Natural killer cell (primary cell): ENCODE results near the gene PSME1. TPM values are rescaled to one million over a fixed set of nuclear protein-coding genes. Genes with fewer than 3 reads are reported as not detected.

Source experiments
- ATAC-seq, 3 donors: fragments of 150-1000 bp in 2 of 3; fragments of 200-7000 bp in 1 of 3; cut with Tn5 transposase; 1 replicate in 1 of 3; 2 replicates in 2 of 3; pipeline ENCODE4 v1.10.0; 2021; ENCODE audit warnings: mild to moderate bottlenecking in 2 of 3, moderate library complexity in 2 of 3
- DNase-seq, 2 donors: peaks; one replicate each; pipeline versions ENCODE4 v3.0.0 to v3.0.0-alpha.2; 2013 to 2021; ENCODE audit warnings: mixed read lengths in 1 of 2
- H3K27ac ChIP-seq: one replicate; pipeline ENCODE4 v1.5.1; 2013; ENCODE audit warnings: mild to moderate bottlenecking, low read length
- H3K27me3 ChIP-seq: one replicate; pipeline ENCODE4 v1.6.1; 2013; ENCODE audit warnings: low read length; ENCODE audit not compliant: control insufficient read depth, insufficient read depth
- H3K36me3 ChIP-seq: one replicate; pipeline ENCODE4 v1.6.1; 2013; ENCODE audit warnings: low read length; ENCODE audit not compliant: control insufficient read depth, insufficient read depth
- H3K4me1 ChIP-seq: one replicate; pipeline ENCODE4 v1.6.1; 2013; ENCODE audit warnings: low read length; ENCODE audit not compliant: control insufficient read depth, insufficient read depth
- H3K4me3 ChIP-seq: one replicate; pipeline ENCODE4 v1.5.1; 2013; ENCODE audit warnings: low read length
- H3K9me3 ChIP-seq: one replicate; pipeline ENCODE4 v1.6.1; 2013; ENCODE audit warnings: low read length; ENCODE audit not compliant: control insufficient read depth, insufficient read depth
- H3K27ac Mint-ChIP-seq, 2 donors: one replicate each; pipeline ENCODE4 v1.8.0; 2022; ENCODE audit warnings: mild to moderate bottlenecking in 2 of 2, mixed read lengths in 2 of 2, moderate library complexity in 1 of 2
- H3K27me3 Mint-ChIP-seq, 2 donors: one replicate each; pipeline ENCODE4 v1.8.0; 2022; ENCODE audit warnings: low read depth in 2 of 2, mixed read lengths in 2 of 2
- H3K36me3 Mint-ChIP-seq: one replicate; pipeline ENCODE4 v1.8.0; 2022; ENCODE audit warnings: mixed read lengths
- H3K4me1 Mint-ChIP-seq, 2 donors: one replicate each; pipeline ENCODE4 v1.8.0; 2022; ENCODE audit warnings: mixed read lengths in 2 of 2
- H3K4me3 Mint-ChIP-seq: one replicate; pipeline ENCODE4 v1.8.0; 2022; ENCODE audit warnings: mild to moderate bottlenecking, moderate library complexity, mixed read lengths
- H3K9me3 Mint-ChIP-seq, 2 donors: one replicate each; pipeline ENCODE4 v1.8.0; 2022; ENCODE audit warnings: mixed read lengths in 2 of 2
- CTCF ChIP-seq: fragments of 200-600 bp; IDR thresholded peaks from one replicate; pipeline ENCODE4 v1.8.0; 2022; ENCODE audit warnings: antibody characterized with exemption
- WGBS: methylation state at CpG from one replicate; pipeline ENCODE4 v1.1.7; 2013; ENCODE audit warnings: missing lambda C conversion rate; ENCODE audit not compliant: insufficient coverage; 5-methylcytosine and 5-hydroxymethylcytosine counted together
- intact Hi-C: fragments of 100-400 bp; cut with micrococcal nuclease; formaldehyde crosslinking; loops from one replicate; pipeline ENCODE4 v1.14.2; 2022
- total RNA-seq, 4 donors: library from RNA; stranded (reverse); fragments of 120-200 nt in 1 of 4; gene quantifications; one replicate each; pipeline versions ENCODE4 v1.2.3 to v1.2.4, GENCODE V29; 2013 to 2022

Gene PSME1
- total RNA-seq, 3 donors from 2014 or later (not counting 1 experiment from before 2014, with no cell fraction given): 315 to 345 (median 318) TPM

GRCh38 chr14:24089890-24090289 is 46.1 kb upstream of the PSME1 start:
- H3K27me3 ChIP-seq: no peaks in the 10 kb centered on the region
- H3K4me1 Mint-ChIP-seq: peaks cover 11 to 21% of the 10 kb centered on the region in 2 donors
- no peaks in the 10 kb centered on the region for H3K27me3 Mint-ChIP-seq
- H3K27ac ChIP-seq: no peak overlapping the region
- DNase-seq: no peak
- ATAC-seq: no peak
- H3K9me3 ChIP-seq: no peaks in the 10 kb centered on the region
- intact Hi-C loops: loop anchor here (1.0 kb wide), 1 partner anchor 32 kb away; no protein-coding TSS in a partner anchor
- H3K36me3 Mint-ChIP-seq: no peaks in the 10 kb centered on the region
- H3K36me3 ChIP-seq: no peaks in the 10 kb centered on the region
- H3K4me3 ChIP-seq: no peak overlapping the region
- TF ChIP-seq CTCF: no peak
- no peaks in the 10 kb centered on the region for H3K9me3 Mint-ChIP-seq
- H3K27ac Mint-ChIP-seq: no peak overlapping the region
- WGBS: 95% methylated on average over 5 of the region's 6 CpGs
- no peak overlapping the region for H3K4me3 Mint-ChIP-seq
- peaks cover 17% of the 10 kb centered on the region for H3K4me1 ChIP-seq

GRCh38 chr14:24092110-24092504 is 43.9 kb upstream of the PSME1 start:
- DNase-seq (no peak), ATAC-seq (no peak)
- Histone ChIP-seq H3K27ac (no peak overlapping the region), H3K4me1 (peaks cover 28% of the 10 kb centered on the region), H3K4me3 (no peak overlapping the region), H3K27me3 (no peaks in the 10 kb centered on the region), H3K9me3 (no peaks in the 10 kb centered on the region), H3K36me3 (no peaks in the 10 kb centered on the region)
- H3K9me3 Mint-ChIP-seq: no peaks in the 10 kb centered on the region
- no peaks in the 10 kb centered on the region for H3K36me3 Mint-ChIP-seq
- intact Hi-C loops: no loop called here
- TF ChIP-seq CTCF: no peak
- peaks cover 20 to 38% of the 10 kb centered on the region in 2 donors for H3K4me1 Mint-ChIP-seq
- no peaks in the 10 kb centered on the region for H3K27me3 Mint-ChIP-seq
- peak overlapping the region; percentile 98 for H3K4me3 Mint-ChIP-seq
- no peak overlapping the region for H3K27ac Mint-ChIP-seq

GRCh38 chr14:24092505-24093206 is 43.3 kb upstream of the PSME1 start:
- H3K4me3 Mint-ChIP-seq: peak overlapping the region; percentile 98
- no peaks in the 10 kb centered on the region for H3K36me3 Mint-ChIP-seq
- ATAC-seq (no peak), DNase-seq (no peak)
- H3K27me3 Mint-ChIP-seq: no peaks in the 10 kb centered on the region
- H3K27me3 ChIP-seq: no peaks in the 10 kb centered on the region
- H3K27ac Mint-ChIP-seq: peak overlapping the region; percentile 79 to 96
- WGBS: 86% methylated on average over 4 of the region's 4 CpGs
- intact Hi-C loops: no loop called here
- H3K36me3 ChIP-seq: no peaks in the 10 kb centered on the region
- H3K9me3 Mint-ChIP-seq: no peaks in the 10 kb centered on the region
- no peak overlapping the region for H3K4me3 ChIP-seq
- H3K27ac ChIP-seq: no peak overlapping the region
- no peaks in the 10 kb centered on the region for H3K9me3 ChIP-seq
- peaks cover 28% of the 10 kb centered on the region for H3K4me1 ChIP-seq
- no peak for TF ChIP-seq CTCF
- peaks cover 20 to 38% of the 10 kb centered on the region in 2 donors for H3K4me1 Mint-ChIP-seq
